Brain microvascular endothelial cell (primary cell): ENCODE results near the gene MRPS31.

Experiments used
- DNase-seq: peaks from one replicate; pipeline ENCODE4 v3.0.0-alpha.2; 2020
- H3K27ac ChIP-seq: fragments of 250-450 bp; sonication (Bioruptor Pico); 2 replicates; pipeline ENCODE4 v1.5.1; 2020; ENCODE audit warnings: mild to moderate bottlenecking, moderate library complexity
- H3K27me3 ChIP-seq: fragments of 250-450 bp; sonication (Bioruptor Pico); replicated peaks from 2 replicates; pipeline ENCODE4 v1.5.1; 2020; ENCODE audit warnings: mild to moderate bottlenecking
- H3K36me3 ChIP-seq: fragments of 250-450 bp; sonication (Bioruptor Pico); replicated peaks from 2 replicates; pipeline ENCODE4 v1.5.1; 2020; ENCODE audit warnings: mild to moderate bottlenecking
- H3K4me3 ChIP-seq: 2 replicates; pipeline ENCODE4 v1.5.1; 2011; ENCODE audit warnings: low read depth, mild to moderate bottlenecking, control low read depth, low read length, moderate library complexity
- in situ Hi-C: cut with HindIII; loops from 2 replicates; pipeline ENCODE4 v1.10.0; 2017; ENCODE audit warnings: low sequenced_read_pairs, low pct_ligation_motif_present
- TF ChIP-seq, protein P1 (sequence below): IDR thresholded peaks from 2 replicates; pipeline ENCODE4 v1.5.1; 2011; ENCODE audit warnings: low read depth, mild to moderate bottlenecking, moderate library complexity, low read length, control low read depth, inconsistent platforms; ENCODE audit errors: missing control alignments

The MRPS31 gene

DNA sequence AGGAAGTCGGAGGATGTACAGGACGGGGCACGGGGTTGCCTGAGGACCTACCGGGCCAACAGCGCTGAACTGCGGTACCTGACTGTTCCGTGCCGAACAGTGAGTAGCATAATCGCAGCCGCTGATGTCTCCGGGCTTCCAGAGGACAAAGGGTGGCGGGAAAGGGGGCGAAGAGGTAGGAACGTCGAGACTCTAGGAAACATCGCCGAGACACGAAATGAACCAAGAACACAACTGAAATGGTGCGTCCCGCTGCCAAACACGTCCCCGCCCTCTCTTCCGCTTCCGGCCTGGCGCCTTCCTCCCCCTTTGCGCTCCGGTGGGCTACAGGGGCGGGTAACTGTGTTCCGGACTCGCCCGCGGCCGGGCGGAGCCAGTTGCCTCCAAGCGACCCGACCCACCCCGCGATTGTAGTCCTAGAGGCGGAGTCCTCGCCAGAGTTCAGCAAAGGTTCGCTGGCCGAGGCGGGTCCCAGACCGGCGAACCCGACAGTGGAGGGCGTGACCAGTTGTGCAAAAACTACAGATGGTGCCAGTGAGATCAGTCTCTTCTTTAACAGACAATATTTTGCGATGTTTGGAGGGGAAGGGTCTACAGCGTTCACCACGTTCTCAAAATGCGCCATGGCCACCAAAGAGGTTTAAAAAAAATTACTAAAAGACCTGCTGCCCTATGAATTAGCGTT, at the start of gene MRPS31:
MRPS31 (minus strand) TSS at position 257 of the 685 bp plus-strand sequence; CDS start at position 203, 54 bp downstream.
- in situ Hi-C loops: no loop called here
- Histone ChIP-seq H3K4me3 (peak within 1 kb of the TSS; percentile 97), H3K27me3 (no peaks in the 10 kb centered on the region), H3K27ac (peak within 1 kb of the TSS; percentile 81), H3K36me3 (no peaks in the 10 kb centered on the region)
- DNase-seq: peak; percentile 92
- TF ChIP-seq, protein P1, sequence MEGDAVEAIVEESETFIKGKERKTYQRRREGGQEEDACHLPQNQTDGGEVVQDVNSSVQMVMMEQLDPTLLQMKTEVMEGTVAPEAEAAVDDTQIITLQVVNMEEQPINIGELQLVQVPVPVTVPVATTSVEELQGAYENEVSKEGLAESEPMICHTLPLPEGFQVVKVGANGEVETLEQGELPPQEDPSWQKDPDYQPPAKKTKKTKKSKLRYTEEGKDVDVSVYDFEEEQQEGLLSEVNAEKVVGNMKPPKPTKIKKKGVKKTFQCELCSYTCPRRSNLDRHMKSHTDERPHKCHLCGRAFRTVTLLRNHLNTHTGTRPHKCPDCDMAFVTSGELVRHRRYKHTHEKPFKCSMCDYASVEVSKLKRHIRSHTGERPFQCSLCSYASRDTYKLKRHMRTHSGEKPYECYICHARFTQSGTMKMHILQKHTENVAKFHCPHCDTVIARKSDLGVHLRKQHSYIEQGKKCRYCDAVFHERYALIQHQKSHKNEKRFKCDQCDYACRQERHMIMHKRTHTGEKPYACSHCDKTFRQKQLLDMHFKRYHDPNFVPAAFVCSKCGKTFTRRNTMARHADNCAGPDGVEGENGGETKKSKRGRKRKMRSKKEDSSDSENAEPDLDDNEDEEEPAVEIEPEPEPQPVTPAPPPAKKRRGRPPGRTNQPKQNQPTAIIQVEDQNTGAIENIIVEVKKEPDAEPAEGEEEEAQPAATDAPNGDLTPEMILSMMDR: no peak

DNA sequence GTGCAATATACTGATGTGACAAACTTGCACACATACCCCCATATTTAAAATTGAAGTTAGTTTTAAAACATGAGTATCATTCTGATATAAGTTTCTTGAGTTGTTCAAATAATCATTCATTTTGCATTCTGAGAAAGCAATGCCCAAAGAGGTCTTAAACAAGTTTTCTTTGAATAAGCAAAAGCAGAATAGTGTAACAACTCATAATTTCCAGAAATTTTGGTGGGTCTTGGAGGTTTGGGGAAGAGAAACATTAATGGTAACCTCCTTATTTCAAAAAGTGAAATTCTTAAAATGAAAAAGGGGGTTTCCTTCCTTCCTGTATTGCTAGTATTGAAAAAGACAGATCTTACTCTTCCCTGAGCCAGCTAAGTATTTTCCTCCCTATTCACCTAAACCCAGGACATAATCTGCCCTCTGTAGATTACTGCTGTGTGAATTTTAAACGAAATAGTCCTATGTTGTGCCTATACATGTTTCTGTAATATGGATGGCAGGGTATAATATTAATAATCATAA, 48.9 kb upstream of the MRPS31 start:
- no peak overlapping the region for H3K27ac ChIP-seq
- H3K36me3 ChIP-seq: no peaks in the 10 kb centered on the region
- no peak for DNase-seq
- no peak overlapping the region for H3K4me3 ChIP-seq
- TF ChIP-seq, protein P1: no peak
- no peaks in the 10 kb centered on the region for H3K27me3 ChIP-seq
- in situ Hi-C loops: no loop called here

DNA sequence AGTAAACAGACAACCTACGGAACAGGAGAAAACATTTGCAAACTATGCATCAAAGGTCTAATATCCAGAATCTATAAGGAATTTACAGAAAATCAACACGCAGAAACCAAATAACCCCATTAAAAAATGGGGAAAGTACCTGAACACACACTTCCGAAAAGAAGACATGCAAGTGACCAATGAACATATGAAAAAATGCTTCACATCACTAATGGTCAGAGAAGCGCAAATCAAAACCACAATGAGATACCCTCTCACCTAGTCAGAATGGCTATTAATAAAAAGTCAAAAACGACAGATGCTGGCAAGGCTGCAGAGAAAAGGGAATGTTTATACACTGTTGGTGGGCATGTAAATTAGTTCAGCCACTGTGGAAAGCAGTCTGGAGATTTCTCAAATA, 47.9 kb upstream of the MRPS31 start:
- DNase-seq: no peak
- H3K27me3 ChIP-seq: no peaks in the 10 kb centered on the region
- TF ChIP-seq, protein P1: no peak
- in situ Hi-C loops: no loop called here
- no peaks in the 10 kb centered on the region for H3K36me3 ChIP-seq
- H3K27ac ChIP-seq: no peak overlapping the region
- no peak overlapping the region for H3K4me3 ChIP-seq

DNA sequence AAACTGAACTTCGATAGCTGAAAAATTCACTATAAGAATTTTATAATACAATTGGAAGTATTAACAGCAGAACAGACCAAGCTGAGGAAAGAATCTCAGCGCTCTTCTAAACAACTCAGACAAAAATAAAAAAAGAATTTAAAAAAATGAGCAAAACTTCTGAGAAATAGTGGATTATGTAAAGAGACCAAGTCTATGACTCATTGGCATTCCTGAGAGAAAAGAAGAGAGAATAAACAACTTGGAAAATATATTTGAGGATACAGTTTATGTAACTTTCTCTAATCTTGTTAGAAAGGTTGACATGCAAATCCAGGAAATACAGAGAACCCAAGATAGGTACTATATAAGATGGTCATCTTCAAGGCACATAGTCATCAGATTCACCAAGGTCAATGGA, 43.8 kb upstream of the MRPS31 start:
- in situ Hi-C loops: no loop called here
- TF ChIP-seq, protein P1: no peak
- H3K27ac ChIP-seq: no peak overlapping the region

DNA sequence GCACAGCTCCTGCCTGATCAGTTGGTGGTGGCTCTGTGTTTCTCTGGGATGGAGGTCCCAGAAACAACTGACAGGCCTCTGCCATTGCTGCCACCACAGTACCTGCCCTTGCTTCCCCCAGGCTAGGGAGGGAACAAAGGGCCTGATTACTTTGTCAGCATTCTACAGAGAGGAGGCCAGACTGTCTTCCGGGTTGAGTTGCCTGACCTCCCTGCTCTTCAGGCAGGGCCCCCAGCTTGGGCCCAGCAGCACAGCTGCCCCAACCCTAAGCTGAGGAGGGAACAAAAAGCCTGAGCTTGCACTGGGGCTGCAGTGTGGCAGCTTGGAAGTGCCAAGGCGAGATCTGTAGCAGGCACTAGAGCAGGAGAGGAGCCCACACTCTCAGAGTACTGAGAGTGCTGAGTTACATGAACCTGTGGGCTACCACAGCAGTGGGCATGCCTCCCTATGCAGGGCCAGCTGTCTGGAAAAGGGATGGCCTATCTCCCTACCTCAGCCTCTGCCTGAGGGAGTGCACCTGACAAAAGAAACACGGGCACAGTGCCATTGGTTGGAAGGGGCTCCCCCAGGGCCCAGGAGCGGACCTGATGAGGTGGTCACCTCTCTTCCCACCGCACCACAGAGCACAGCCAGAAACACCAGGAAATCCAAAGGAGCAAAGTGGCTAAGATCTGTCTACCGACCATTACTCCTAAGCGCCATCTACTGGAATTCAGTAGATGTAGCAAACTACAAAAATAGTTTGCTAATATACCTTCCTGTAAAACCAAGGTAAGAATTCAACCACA, 42.9 kb upstream of the MRPS31 start:
- H3K4me3 ChIP-seq: no peak overlapping the region
- in situ Hi-C loops: no loop called here
- H3K27me3 ChIP-seq: no peaks in the 10 kb centered on the region
- H3K36me3 ChIP-seq: no peaks in the 10 kb centered on the region
- H3K27ac ChIP-seq: no peak overlapping the region
- DNase-seq: peak; percentile 16
- TF ChIP-seq, protein P1: peak; percentile 65

More for the DNA sequence above, 43.8 kb upstream of the MRPS31 start:
- DNase-seq: no peak
- no peak overlapping the region for H3K4me3 ChIP-seq
- no peaks in the 10 kb centered on the region for H3K27me3 ChIP-seq
- H3K36me3 ChIP-seq: no peaks in the 10 kb centered on the region
